Measurements from ENCODE around the gene CORIN.

Gene CORIN

GRCh38 chr4:47837908-47838294 lies at the start of gene CORIN:
Gene CORIN, minus strand, starts transcription at chr4:47838067. Its CDS starts 118 bp downstream, at chr4:47837949.
- no peak for DNase-seq (ENCODE audit: low read depth, low spot score)

- no peak for DNase-seq (ENCODE audit: low read depth, low spot score)
Observed at GRCh38 chr4:47882228-47882627, 44.4 kb upstream of the CORIN start.

- no peak for DNase-seq (ENCODE audit: low read depth, low spot score)
Observed at GRCh38 chr4:47879458-47879857, 41.6 kb upstream of the CORIN start.

- no peak for DNase-seq (ENCODE audit: low read depth, low spot score)
Observed at GRCh38 chr4:47876784-47877546, 39.1 kb upstream of the CORIN start.

- DNase-seq (ENCODE audit: low read depth, low spot score) = no peak
Observed at GRCh38 chr4:47876310-47876709, 38.4 kb upstream of the CORIN start.

- DNase-seq (ENCODE audit: low read depth, low spot score) = no peak
Observed at GRCh38 chr4:47873877-47874541, 36.1 kb upstream of the CORIN start.

- DNase-seq (ENCODE audit: low read depth, low spot score) = no peak
Observed at GRCh38 chr4:47863486-47863885, 25.6 kb upstream of the CORIN start.

- no peak for DNase-seq (ENCODE audit: low read depth, low spot score)
Observed at GRCh38 chr4:47862297-47862696, 24.4 kb upstream of the CORIN start.

- DNase-seq (ENCODE audit: low read depth, low spot score) = no peak
Observed at GRCh38 chr4:47860305-47860704, 22.4 kb upstream of the CORIN start.

- no peak for DNase-seq (ENCODE audit: low read depth, low spot score)
Observed at GRCh38 chr4:47858006-47858405, 20.1 kb upstream of the CORIN start.

GRCh38 chr4:47856713-47857112 lies 18.8 kb upstream of the CORIN start:
- DNase-seq (ENCODE audit: low read depth, low spot score) = no peak

- DNase-seq (ENCODE audit: low read depth, low spot score) = no peak
Observed at GRCh38 chr4:47855350-47855749, 17.5 kb upstream of the CORIN start.

- no peak for DNase-seq (ENCODE audit: low read depth, low spot score)
Observed at GRCh38 chr4:47852136-47852535, 14.3 kb upstream of the CORIN start.

- DNase-seq (ENCODE audit: low read depth, low spot score) = no peak
Observed at GRCh38 chr4:47849466-47849865, 11.6 kb upstream of the CORIN start.

- DNase-seq (ENCODE audit: low read depth, low spot score) = no peak
Observed at GRCh38 chr4:47848041-47848440, 10.2 kb upstream of the CORIN start.

GRCh38 chr4:47842985-47843384 lies 5.1 kb upstream of the CORIN start:
- no peak for DNase-seq (ENCODE audit: low read depth, low spot score)

- no peak for DNase-seq (ENCODE audit: low read depth, low spot score)
Observed at GRCh38 chr4:47840291-47840690, 2.4 kb upstream of the CORIN start.

GRCh38 chr4:47839259-47839658 lies 1.4 kb upstream of the CORIN start:
- no peak for DNase-seq (ENCODE audit: low read depth, low spot score)

GRCh38 chr4:47838445-47838844 lies 578 bp upstream of the CORIN start:
- DNase-seq (ENCODE audit: low read depth, low spot score) = no peak

- DNase-seq (ENCODE audit: low read depth, low spot score) = no peak
Observed at GRCh38 chr4:47837094-47837907, 566 bp downstream of the CORIN start.

GRCh38 chr4:47836641-47837093 lies 1.2 kb downstream of the CORIN start:
- peak; percentile 11 for DNase-seq (ENCODE audit: low read depth, low spot score)

- no peak for DNase-seq (ENCODE audit: low read depth, low spot score)
Observed at GRCh38 chr4:47835494-47835893, 2.4 kb downstream of the CORIN start.
